ENCODE results near the gene ADD2.

- no peak for TF ChIP-seq CTCF (IDR thresholded peaks at IDR 0.05; ENCODE audit: low read depth, low read length)
- no peak for TF ChIP-seq POLR2A (IDR thresholded peaks at IDR 0.05; ENCODE audit: extremely low read depth, insufficient read length)
- TF ChIP-seq MAX (IDR thresholded peaks at IDR 0.05; ENCODE audit: low read depth, low read length) = no peak
Observed at GRCh38 chr2:70705160-70705850, 62.7 kb downstream of the ADD2 start.

All from NB4 (cell line).